GM23338 (cell line): ENCODE data around the gene E2F3. TPM values are rescaled to one million over a fixed set of nuclear protein-coding genes. Genes with fewer than 3 reads are reported as not detected.

Experiments used
- ATAC-seq: fragments of 200-7000 bp; cut with Tn5 transposase; 3 replicates; pipeline ENCODE4 v1.9.1; 2020
- DNase-seq: peaks from one replicate; pipeline ENCODE4 v3.0.0-alpha.2; 2015; ENCODE audit warnings: low spot score
- H2AFZ ChIP-seq: fragments of 200-600 bp; sonication (generic); 2 replicates; pipeline ENCODE4 v1.8.0; 2016; ENCODE audit warnings: antibody characterized with exemption, mild to moderate bottlenecking, moderate library complexity
- H3F3A ChIP-seq: fragments of 200-600 bp; sonication (generic); replicated peaks from 2 replicates; pipeline ENCODE4 v1.8.0; 2017; ENCODE audit warnings: antibody characterized with exemption, mixed run types, low read depth
- H3K27ac ChIP-seq: fragments of 200-600 bp; sonication (generic); 2 replicates; pipeline ENCODE4 v1.6.1; 2016; ENCODE audit warnings: low read depth
- H3K27me3 ChIP-seq: fragments of 200-600 bp; sonication (generic); 2 replicates; pipeline ENCODE4 v1.8.0; 2016; ENCODE audit warnings: mild to moderate bottlenecking, mixed run types, moderate library complexity; ENCODE audit not compliant: insufficient read depth
- H3K36me3 ChIP-seq: fragments of 200-600 bp; sonication (generic); 2 replicates; pipeline ENCODE4 v1.8.0; 2016; ENCODE audit warnings: mild to moderate bottlenecking; ENCODE audit not compliant: insufficient read depth
- H3K4me1 ChIP-seq: fragments of 200-600 bp; sonication (generic); 2 replicates; pipeline ENCODE4 v1.8.0; 2016; ENCODE audit warnings: mild to moderate bottlenecking, moderate library complexity; ENCODE audit not compliant: insufficient read depth
- H3K4me2 ChIP-seq: fragments of 200-600 bp; sonication (generic); 2 replicates; pipeline ENCODE4 v1.7.1; 2017; ENCODE audit warnings: mixed run types
- H3K4me3 ChIP-seq: fragments of 200-600 bp; sonication (generic); 2 replicates; pipeline ENCODE4 v1.6.1; 2016; ENCODE audit warnings: mixed run types
- H3K79me2 ChIP-seq: fragments of 200-600 bp; sonication (generic); replicated peaks from 2 replicates; pipeline ENCODE4 v1.8.0; 2017; ENCODE audit warnings: mild to moderate bottlenecking; ENCODE audit not compliant: insufficient read depth
- H3K9me2 ChIP-seq: fragments of 200-600 bp; sonication (generic); 2 replicates; pipeline ENCODE4 v1.8.0; 2017; ENCODE audit not compliant: insufficient read depth
- H4K20me1 ChIP-seq: fragments of 200-600 bp; sonication (generic); replicated peaks from 2 replicates; pipeline ENCODE4 v1.8.0; 2017; ENCODE audit warnings: mild to moderate bottlenecking; ENCODE audit not compliant: insufficient read depth
- H3K27ac Mint-ChIP-seq: 2 replicates; pipeline ENCODE4 v1.8.0; 2020; ENCODE audit warnings: inconsistent platforms, mild to moderate bottlenecking, moderate library complexity, mixed read lengths
- H3K27me3 Mint-ChIP-seq: 3 replicates; pipeline ENCODE4 v1.8.0; 2022; ENCODE audit warnings: low read depth, mild to moderate bottlenecking, moderate library complexity, mixed read lengths, inconsistent platforms; ENCODE audit not compliant: insufficient read depth, poor library complexity
- H3K36me3 Mint-ChIP-seq: 3 replicates; pipeline ENCODE4 v1.8.0; 2021; ENCODE audit warnings: low read depth, mild to moderate bottlenecking, inconsistent platforms, moderate library complexity, mixed read lengths
- H3K4me1 Mint-ChIP-seq: 3 replicates; pipeline ENCODE4 v1.8.0; 2020; ENCODE audit warnings: mild to moderate bottlenecking, inconsistent platforms, mixed read lengths
- H3K4me3 Mint-ChIP-seq: 3 replicates; pipeline ENCODE4 v1.8.0; 2021; ENCODE audit warnings: moderate library complexity, mild to moderate bottlenecking, inconsistent platforms, mixed read lengths
- H3K9me3 Mint-ChIP-seq: 3 replicates; pipeline ENCODE4 v1.8.0; 2020; ENCODE audit warnings: moderate library complexity, mild to moderate bottlenecking, inconsistent platforms, mixed read lengths
- CREB1 ChIP-seq: fragments of 250-450 bp; sonication (Bioruptor Pico); IDR thresholded peaks from 2 replicates; pipeline ENCODE4 v1.5.0; 2020; ENCODE audit warnings: low read depth, mild to moderate bottlenecking, moderate library complexity
- CTCF ChIP-seq, 2 experiments: fragments of 200-600 bp in 1 of 2; sonication (generic) in 1 of 2; conservative IDR thresholded peaks; 2 replicates each; pipeline versions ENCODE4 v1.5.1 to v1.6.1; 2016 to 2017; ENCODE audit warnings: antibody characterized with exemption in 2 of 2, low read depth in 2 of 2, mild to moderate bottlenecking in 2 of 2, moderate library complexity in 1 of 2
- ETS1 ChIP-seq: IDR thresholded peaks from 2 replicates; pipeline ENCODE4 v1.6.1; 2016; ENCODE audit warnings: antibody characterized with exemption
- EZH2 ChIP-seq: fragments of 200-600 bp; sonication (generic); IDR thresholded peaks from one replicate; pipeline ENCODE4 v1.8.0; 2017; ENCODE audit warnings: antibody characterized with exemption, mild to moderate bottlenecking, low read depth; ENCODE audit not compliant: unreplicated experiment
- STAT1 ChIP-seq: IDR thresholded peaks from one replicate; pipeline ENCODE4 v1.6.1; 2016; ENCODE audit warnings: antibody characterized with exemption; ENCODE audit not compliant: unreplicated experiment
- ZNF114 ChIP-seq: fragments of 250-450 bp; sonication (Bioruptor Pico); IDR thresholded peaks from 2 replicates; pipeline ENCODE4 v1.5.0; 2020; ENCODE audit warnings: mild to moderate bottlenecking, moderate library complexity
- ZNF331 ChIP-seq: fragments of 250-450 bp; sonication (Bioruptor Pico); IDR thresholded peaks from 2 replicates; pipeline ENCODE4 v1.5.0; 2020; ENCODE audit warnings: low read depth, mild to moderate bottlenecking, moderate library complexity
- ZNF462 ChIP-seq: fragments of 250-450 bp; sonication (Bioruptor Pico); IDR thresholded peaks from 2 replicates; pipeline ENCODE4 v1.5.0; 2020; ENCODE audit warnings: mild to moderate bottlenecking, moderate library complexity
- polyA plus RNA-seq: library from polyadenylated mRNA; unstranded; fragments of >200 nt; fragmentation: Nextera tagmentation; extraction: Ambion mirVana; gene quantifications from 2 replicates; pipeline ENCODE4 v1.2.1, GENCODE V29; 2016
- total RNA-seq: library from RNA; depleted of rRNA; stranded (reverse); fragments of >200 nt; shearing (Covaris generic); gene quantifications from 2 replicates; pipeline ENCODE4 v1.2.3, GENCODE V29; 2014

E2F3 gene
- total and polyA plus RNA-seq, 2 experiments from 2014 or later = 27.2 to 33.5 TPM

DNA sequence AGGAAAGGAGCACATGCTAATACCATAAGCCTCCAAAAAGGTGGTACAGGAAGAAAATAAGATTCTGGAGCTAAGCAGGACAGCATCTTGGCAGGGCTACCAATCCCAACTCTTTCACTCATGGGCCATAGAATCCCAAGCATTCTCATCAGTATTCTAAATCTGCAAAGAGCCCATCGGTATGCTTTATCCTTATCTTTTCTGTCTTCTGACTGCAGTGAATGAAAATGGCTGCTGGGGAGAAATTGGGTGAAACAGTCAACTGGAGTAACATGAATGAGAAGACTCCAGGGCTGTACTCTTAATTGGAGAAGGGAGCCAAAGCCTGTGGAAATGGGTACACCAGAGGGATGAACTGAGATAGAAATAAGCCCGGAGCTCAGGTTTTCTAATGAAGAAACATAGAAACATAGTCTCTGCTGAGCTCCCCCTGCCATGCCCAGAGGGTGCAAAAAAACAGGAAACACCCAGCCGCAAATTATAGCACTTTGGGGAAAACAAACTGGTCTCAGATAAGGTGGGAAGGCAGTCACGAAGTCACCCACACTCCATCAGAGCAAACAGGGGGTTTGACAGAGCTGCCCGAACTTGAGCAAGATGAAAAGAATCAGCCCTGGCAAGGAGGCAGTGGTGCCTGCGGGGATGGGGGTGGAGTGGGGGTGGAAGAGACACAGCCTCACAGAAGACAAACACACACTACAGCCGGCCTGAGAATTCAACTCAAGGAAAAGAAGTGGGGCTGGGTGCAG lies 35.4 kb upstream of the E2F3 start (continued):
- TF ChIP-seq ZNF462 (CRISPR knock-in tag) (no peak), ETS1 (no peak), ZNF114 (no peak), EZH2 (no peak)

DNA sequence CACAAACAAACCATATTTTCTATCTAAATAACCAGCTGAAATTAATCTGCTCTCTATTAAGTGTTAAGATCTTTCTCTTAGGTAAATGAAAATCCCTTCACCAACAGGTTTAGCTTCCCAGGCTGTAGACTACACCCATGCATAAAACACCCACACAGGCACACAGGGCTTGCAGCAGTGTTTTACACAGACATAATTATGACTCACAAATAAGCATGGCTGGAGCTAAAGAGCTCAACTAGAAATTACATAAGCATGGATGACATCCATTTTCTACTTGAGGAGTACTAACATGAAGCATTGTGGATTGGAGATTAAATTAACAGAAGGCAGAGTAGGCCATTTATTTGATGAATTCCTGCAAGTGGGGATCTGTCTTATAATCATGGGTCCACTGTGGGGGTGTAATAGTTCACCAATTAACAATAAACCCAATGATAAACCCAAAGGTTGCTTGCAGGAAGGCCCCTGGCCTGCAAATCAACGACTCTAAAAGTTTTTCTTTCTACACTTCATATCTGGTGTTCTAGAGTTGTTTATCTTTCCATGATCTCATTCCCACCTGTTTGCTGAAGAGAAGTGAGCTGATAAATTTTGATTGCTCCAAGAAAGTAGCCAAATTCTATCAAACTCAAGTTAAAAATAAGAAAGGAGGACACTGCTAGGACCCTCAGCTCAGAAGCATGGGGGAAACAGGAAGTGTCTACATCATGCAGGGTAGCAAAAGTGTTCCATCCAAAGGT lies 33.8 kb upstream of the E2F3 start:
- no peaks in the 10 kb centered on the region for H3K36me3 Mint-ChIP-seq
- peaks cover 3% of the 10 kb centered on the region for H3K27me3 Mint-ChIP-seq
- no peak overlapping the region for H3K4me3 ChIP-seq
- H3K79me2 ChIP-seq = no peaks in the 10 kb centered on the region
- DNase-seq (no peak), ATAC-seq (no peak)
- no peak overlapping the region for H3K27ac Mint-ChIP-seq
- no peak overlapping the region for H3K27ac ChIP-seq
- H3K27me3 ChIP-seq = no peaks in the 10 kb centered on the region
- H3K9me2 ChIP-seq = peaks cover 27% of the 10 kb centered on the region
- no peaks in the 10 kb centered on the region for H3K4me1 ChIP-seq
- no peaks in the 10 kb centered on the region for H3K9me3 Mint-ChIP-seq
- peaks cover 3% of the 10 kb centered on the region; the same call in 1 of the 3 replicates for H3K4me1 Mint-ChIP-seq
- no peaks in the 10 kb centered on the region for H3F3A ChIP-seq
- H3K4me3 Mint-ChIP-seq = no peak overlapping the region
- no peaks in the 10 kb centered on the region for H3K36me3 ChIP-seq
- 0 out of 2 replicates have a peak overlapping the region, but pooled peaks have one; percentile 93 for H2AFZ ChIP-seq
- no peak overlapping the region for H3K4me2 ChIP-seq
- no peaks in the 10 kb centered on the region for H4K20me1 ChIP-seq
- TF ChIP-seq ZNF331 = no peak
- no peak for TF ChIP-seq CREB1
- TF ChIP-seq STAT1 = no peak
- no peak for TF ChIP-seq EZH2
- no peak for TF ChIP-seq CTCF (conservative IDR thresholded peaks at IDR 0.05; ENCODE audit: low read depth in 2 of 2)
